GM12875 (cell line): ENCODE results near the gene BEST1.

Source experiments
- H3K4me3 ChIP-seq: one replicate; pipeline ENCODE4 v1.5.1; 2011; ENCODE audit warnings: low read depth, low read length, control low read depth
- TF ChIP-seq, protein P1 (sequence below): IDR thresholded peaks from 2 replicates; pipeline ENCODE4 v1.5.1; 2011; ENCODE audit warnings: low read depth, mild to moderate bottlenecking, control low read depth, inconsistent platforms, low read length, moderate library complexity, borderline replicate concordance; ENCODE audit not compliant: insufficient read depth

The BEST1 gene

GRCh38 chr11:61906522-61906909 lies 43.6 kb upstream of the BEST1 start:
- H3K4me3 ChIP-seq: no peak overlapping the region
- TF ChIP-seq, protein P1, sequence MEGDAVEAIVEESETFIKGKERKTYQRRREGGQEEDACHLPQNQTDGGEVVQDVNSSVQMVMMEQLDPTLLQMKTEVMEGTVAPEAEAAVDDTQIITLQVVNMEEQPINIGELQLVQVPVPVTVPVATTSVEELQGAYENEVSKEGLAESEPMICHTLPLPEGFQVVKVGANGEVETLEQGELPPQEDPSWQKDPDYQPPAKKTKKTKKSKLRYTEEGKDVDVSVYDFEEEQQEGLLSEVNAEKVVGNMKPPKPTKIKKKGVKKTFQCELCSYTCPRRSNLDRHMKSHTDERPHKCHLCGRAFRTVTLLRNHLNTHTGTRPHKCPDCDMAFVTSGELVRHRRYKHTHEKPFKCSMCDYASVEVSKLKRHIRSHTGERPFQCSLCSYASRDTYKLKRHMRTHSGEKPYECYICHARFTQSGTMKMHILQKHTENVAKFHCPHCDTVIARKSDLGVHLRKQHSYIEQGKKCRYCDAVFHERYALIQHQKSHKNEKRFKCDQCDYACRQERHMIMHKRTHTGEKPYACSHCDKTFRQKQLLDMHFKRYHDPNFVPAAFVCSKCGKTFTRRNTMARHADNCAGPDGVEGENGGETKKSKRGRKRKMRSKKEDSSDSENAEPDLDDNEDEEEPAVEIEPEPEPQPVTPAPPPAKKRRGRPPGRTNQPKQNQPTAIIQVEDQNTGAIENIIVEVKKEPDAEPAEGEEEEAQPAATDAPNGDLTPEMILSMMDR: no peak

- TF ChIP-seq, protein P1: no peak
- no peak overlapping the region for H3K4me3 ChIP-seq
Observed at GRCh38 chr11:61907282-61907681, 42.9 kb upstream of the BEST1 start.

- TF ChIP-seq, protein P1: no peak
- no peak overlapping the region for H3K4me3 ChIP-seq
Observed at GRCh38 chr11:61907871-61908729, 42.1 kb upstream of the BEST1 start.

GRCh38 chr11:61908730-61909316 lies 41.3 kb upstream of the BEST1 start:
- H3K4me3 ChIP-seq: no peak overlapping the region
- TF ChIP-seq, protein P1: no peak

DNA sequence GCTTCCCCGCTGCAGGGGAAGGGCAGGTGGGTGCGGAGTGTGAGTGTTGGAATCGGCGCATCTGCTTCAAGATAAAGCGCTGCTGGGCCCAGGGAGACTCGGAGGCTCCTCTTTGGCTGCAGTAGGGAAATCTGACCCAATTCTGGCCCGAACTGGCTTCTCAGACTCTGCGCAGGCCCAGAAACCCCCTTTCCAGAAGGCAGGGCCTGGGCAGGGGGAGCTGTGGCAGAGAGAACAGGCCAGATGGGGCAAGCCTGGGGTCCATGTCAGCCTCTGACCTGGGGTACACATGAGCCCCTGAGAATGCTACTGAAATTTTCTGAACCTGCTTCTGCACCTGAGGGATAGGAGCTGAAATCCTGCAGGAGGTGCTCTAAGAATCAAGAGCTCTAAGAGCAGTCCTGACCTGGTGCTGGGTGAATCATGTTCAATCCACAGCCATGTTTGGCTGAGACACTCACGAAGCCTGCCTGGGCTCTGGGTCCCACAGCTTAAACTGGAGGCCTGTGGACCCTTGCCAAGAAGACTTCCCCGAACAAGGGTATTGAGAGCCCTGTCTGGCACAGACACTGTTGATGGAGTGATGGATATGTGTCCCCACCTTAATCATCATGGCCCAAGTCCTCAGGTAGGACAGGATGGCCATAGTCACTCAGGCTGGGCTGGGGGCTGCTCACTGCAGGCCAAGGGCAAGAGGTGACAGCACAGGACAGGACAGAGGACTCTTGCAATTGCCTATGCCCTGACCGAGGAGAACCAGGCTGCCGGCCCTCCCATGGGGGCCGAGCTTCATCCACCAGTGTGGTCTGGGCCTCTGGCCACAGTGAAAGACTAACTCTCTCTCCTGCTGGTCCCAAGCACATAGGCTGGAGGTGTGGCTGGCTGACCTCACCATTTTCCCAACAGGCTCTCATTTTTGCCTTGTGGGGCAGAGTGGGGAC lies 39.7 kb upstream of the BEST1 start:
- TF ChIP-seq, protein P1: no peak
- H3K4me3 ChIP-seq: no peak overlapping the region

GRCh38 chr11:61911128-61911700 lies 38.9 kb upstream of the BEST1 start:
- no peak overlapping the region for H3K4me3 ChIP-seq
- TF ChIP-seq, protein P1: no peak
